ENCODE data around the gene MED13L.

DNA sequence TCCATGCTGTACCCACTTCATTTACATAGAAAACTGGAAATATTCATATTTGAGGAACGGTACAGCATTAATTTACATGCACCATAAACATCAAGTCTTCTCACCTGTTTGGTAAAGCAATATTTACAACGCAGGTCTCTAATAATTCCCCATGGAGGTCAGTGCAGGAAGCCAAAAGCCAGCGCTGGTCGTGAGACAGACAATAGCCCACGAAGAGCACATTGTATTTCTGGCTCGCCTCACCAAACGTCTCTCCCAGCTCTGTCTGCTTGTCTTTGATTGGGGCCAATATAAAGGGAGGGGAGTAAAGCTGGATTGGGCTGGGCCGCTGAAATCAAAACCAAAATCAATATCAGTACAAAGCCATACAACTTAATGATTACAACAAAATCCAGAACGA, 302.1 kb downstream of the MED13L start:
- TF ChIP-seq POLR2AphosphoS5 (IDR thresholded peaks at IDR 0.05) (no peak), EP300 (IDR thresholded peaks at IDR 0.05) (no peak)
- TF ChIP-seq, protein P1, sequence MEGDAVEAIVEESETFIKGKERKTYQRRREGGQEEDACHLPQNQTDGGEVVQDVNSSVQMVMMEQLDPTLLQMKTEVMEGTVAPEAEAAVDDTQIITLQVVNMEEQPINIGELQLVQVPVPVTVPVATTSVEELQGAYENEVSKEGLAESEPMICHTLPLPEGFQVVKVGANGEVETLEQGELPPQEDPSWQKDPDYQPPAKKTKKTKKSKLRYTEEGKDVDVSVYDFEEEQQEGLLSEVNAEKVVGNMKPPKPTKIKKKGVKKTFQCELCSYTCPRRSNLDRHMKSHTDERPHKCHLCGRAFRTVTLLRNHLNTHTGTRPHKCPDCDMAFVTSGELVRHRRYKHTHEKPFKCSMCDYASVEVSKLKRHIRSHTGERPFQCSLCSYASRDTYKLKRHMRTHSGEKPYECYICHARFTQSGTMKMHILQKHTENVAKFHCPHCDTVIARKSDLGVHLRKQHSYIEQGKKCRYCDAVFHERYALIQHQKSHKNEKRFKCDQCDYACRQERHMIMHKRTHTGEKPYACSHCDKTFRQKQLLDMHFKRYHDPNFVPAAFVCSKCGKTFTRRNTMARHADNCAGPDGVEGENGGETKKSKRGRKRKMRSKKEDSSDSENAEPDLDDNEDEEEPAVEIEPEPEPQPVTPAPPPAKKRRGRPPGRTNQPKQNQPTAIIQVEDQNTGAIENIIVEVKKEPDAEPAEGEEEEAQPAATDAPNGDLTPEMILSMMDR (IDR thresholded peaks at IDR 0.05) = no peak
